Activated naive CD4-positive, alpha-beta T cell treated with anti-CD3 and anti-CD28 coated beads, Interleukin-2, amount 50 U/mL, for 16 hours (primary cell): ENCODE results near the gene MAST2.

Experiments used
- DNase-seq: peaks from one replicate; pipeline ENCODE4 v3.0.0-alpha.2; 2020

MAST2 gene

GRCh38 chr1:45998020-45998617 lies 194.7 kb downstream of the MAST2 start:
- DNase-seq = no peak

- DNase-seq = no peak
Measured at GRCh38 chr1:45999507-45999906, 196.1 kb downstream of the MAST2 start.

DNA sequence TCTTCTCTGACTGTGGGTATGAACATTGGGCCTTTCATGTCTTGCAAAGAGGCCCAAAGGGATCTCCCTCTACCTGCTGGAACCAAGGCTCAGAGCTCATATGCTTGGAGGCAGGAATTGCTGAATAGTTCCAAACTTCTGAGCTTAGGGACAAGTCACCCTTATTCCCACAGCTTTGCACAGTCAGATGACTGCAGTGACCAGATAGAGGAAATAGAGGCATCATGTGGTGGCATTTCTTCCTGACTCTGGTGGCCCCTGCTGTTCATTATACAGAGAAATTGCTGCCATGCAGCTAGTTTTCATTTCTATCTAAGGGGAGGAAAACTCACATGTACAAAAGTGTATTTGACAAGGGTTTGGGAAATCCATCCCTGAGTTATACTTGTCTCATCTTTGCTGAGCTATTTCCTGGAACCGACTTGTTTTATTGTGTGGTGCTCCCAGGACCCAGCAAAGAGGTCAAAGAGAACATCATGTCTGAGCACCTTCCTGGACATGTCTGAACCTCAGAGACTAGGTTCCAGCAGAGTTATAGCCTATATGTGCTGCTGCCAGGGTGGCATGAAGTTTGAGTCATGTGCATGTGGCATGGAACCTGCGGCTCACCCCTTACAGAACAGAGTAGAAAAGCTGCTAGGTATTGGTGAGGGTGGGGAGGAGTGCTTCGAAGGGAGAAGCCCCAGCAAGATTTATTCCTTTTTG lies 197.8 kb downstream of the MAST2 start:
- no peak for DNase-seq

- no peak for DNase-seq
Measured at GRCh38 chr1:46002551-46003150, 199.2 kb downstream of the MAST2 start.

DNA sequence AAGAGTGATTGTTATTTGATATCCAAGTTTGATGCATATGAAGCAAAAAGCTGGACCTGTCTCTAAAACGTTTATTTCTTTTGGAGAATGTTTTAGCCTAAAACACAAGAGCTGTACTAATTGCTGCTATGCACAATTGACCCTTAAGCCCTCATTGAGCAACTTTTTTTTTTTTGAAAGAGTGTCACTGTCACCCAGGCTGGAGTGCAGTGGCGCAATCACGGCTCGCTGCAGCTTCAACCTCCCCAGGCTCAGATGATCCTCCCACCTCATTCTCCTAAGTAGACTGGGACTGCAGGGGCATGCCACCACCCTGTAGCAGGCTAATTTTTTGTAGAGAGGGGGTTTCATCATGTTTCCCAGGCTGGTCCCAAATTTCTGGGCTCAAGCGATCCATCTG lies 199.9 kb downstream of the MAST2 start:
- no peak for DNase-seq

DNA sequence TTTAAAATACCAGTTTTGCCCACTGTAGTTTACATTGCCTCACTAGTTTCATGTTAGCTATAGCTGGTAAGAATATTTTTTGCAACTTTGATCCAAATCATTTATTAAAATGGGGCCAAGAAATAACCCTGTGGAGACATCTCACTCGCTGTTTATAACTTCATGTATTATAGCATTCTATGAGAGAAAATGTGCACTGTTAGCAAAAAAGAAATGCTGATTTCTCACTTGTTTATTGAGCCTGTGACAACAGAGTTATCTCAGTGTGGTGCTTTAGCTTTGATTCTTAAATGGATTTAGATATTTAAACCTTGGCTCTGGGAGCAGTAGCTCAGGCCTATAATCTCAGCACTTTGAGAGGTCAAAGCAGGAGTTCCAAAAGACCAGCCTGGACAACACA lies 201.1 kb downstream of the MAST2 start:
- no peak for DNase-seq

- DNase-seq = no peak
Measured at GRCh38 chr1:46005594-46005993, 202.2 kb downstream of the MAST2 start.

DNA sequence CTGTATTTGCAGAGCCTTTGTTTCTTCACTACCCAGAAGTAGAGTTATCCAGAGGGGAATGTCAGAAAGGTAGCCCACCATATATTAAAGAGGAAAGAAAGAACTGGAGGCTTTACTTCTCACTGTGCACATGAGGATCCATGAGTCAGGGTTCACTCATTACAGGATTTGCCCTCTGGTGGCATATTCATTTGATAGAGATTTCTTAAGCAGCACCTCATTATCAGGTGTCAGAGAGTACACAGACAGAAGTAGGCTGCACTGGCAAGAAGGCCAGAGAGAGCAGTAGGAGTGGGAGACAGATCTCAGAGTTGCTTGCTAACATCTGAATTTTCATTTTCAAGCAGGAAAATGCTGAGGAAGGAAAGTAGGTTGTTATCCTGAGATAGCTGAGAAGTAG lies 205.2 kb downstream of the MAST2 start:
- DNase-seq = no peak

DNA sequence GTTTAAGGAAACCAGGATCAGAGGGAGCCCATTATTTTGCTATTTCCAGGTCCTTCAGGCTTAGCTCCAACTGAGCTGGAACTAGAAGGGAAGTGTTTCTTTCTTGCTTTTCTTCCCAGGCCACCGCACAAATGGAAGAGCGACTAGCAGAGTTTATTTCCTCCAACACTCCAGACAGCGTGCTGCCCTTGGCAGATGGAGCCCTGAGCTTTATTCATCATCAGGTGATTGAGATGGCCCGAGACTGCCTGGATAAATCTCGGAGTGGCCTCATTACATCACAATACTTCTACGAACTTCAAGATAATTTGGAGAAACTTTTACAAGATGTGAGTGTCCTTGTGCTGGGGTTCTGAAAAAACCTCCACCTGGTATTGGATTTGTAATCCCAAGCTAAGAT lies 207.2 kb downstream of the MAST2 start:
- no peak for DNase-seq

GRCh38 chr1:46011121-46011695 lies 207.8 kb downstream of the MAST2 start:
- no peak for DNase-seq

DNA sequence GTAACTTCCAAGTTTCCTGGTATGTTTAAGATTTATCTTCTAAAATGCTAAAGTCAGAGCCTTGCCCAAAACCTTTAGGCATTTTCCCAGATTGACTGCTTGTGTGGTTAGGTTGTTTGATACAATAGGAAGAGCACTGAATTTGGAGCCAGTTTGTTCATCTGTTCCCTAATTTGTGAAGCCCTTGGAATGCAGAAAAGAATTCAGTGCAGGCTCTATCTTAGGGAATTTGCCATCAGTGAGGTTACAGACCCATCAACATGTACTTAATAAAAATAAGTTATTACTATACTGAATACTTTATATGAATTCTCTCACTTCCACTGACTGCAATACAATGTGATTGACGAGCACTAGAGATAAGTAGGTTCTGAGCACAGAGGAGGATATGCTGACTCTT lies 208.8 kb downstream of the MAST2 start:
- DNase-seq = no peak

GRCh38 chr1:46013581-46013980 lies 210.2 kb downstream of the MAST2 start:
- DNase-seq = no peak

- DNase-seq = no peak
Measured at GRCh38 chr1:46017876-46018503, 214.6 kb downstream of the MAST2 start.

DNA sequence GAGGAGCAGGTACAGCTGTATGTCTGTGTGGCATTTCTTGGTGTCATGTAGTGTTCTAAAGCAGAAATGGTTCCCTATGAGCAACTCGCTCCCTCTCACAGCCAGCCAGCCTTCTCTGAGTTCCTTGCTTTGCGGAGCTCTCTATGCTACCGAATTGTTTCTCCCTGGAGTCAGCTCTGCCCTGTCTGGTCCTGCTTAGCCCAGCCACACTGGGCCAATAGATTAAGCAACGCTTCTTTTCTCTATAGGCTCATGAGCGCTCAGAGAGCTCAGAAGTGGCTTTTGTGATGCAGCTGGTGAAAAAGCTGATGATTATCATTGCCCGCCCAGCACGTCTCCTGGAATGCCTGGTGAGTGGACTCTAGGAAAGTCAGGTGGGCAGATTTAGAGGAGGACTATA lies 215.9 kb downstream of the MAST2 start:
- DNase-seq = no peak

DNA sequence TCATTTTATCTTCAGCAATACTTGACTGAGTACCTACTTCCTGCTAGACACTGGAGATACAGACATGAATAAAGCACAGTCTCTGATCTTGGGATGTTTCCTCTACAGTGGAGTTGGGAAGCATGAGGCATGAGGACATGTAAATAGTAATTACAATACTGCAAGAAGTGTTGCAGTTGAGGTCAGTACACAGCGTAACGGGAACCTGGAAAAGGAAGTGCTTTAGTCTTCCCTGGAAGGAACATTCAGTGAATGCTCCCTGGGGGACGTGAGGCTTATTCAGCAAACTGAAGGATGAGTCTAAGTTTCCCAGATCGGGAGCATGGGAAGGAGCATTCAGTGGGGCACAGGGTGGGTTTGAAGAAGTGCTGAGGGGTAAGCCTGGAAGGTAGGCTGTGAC lies 216.6 kb downstream of the MAST2 start:
- no peak for DNase-seq

- no peak for DNase-seq
Measured at GRCh38 chr1:46021046-46021996, 217.9 kb downstream of the MAST2 start.

DNA sequence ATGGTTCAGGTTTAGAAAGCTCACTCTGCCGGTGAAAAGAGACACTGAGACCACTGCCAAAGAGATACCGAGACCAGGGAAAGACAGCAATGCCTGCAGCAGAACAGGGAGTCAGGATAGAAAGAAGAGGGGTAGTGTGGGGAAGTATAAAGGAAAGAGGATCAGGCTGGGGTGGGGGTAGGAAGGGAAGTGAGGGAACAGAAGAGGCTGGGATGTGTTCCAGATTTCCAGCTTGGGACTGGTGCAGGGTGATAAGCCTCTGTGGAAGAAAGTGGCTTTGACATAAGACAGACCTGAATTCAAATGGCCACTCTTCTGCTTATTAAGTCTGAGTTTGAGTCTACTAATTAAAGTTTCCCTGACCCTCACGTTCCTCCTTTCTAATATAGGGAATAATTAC lies 223.1 kb downstream of the MAST2 start:
- no peak for DNase-seq

DNA sequence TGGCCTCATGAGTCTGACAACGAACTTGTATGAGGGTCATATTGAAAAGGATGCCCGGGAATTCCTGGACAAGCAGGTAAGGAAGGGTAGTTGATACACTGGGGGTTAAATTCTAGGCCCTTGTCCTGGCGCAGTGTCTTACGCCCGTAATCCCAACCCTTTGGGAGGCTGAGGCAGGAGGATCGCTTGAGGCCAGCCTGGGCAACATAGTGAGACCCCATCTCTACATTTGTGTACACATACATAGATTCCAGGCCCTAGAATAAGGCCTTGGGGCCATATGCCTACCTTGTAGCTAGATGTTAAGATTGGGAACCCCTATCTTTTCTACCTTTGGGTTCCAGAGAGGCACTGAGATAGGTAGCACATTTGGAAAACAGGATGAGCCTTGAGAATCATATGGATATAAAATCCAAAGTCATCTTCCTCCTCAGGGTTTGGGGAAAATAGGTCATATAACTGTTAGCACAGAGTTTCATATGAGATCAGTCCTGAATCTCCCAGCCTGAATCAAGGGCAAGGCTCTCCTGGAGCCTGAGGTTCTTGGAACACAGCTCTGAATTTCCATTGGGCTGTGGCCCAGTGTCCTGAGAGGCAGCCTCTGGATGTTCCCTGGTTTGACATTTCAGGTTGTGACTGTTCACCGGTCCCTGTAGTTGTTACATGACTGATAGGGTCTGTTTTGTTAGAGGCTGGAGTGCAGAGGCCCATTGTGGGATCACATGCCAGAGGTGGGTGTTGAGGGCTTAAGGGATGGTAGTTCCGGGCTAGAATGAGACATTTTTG lies 224.6 kb downstream of the MAST2 start:
- no peak for DNase-seq

- no peak for DNase-seq
Measured at GRCh38 chr1:46030074-46030870, 226.9 kb downstream of the MAST2 start.

DNA sequence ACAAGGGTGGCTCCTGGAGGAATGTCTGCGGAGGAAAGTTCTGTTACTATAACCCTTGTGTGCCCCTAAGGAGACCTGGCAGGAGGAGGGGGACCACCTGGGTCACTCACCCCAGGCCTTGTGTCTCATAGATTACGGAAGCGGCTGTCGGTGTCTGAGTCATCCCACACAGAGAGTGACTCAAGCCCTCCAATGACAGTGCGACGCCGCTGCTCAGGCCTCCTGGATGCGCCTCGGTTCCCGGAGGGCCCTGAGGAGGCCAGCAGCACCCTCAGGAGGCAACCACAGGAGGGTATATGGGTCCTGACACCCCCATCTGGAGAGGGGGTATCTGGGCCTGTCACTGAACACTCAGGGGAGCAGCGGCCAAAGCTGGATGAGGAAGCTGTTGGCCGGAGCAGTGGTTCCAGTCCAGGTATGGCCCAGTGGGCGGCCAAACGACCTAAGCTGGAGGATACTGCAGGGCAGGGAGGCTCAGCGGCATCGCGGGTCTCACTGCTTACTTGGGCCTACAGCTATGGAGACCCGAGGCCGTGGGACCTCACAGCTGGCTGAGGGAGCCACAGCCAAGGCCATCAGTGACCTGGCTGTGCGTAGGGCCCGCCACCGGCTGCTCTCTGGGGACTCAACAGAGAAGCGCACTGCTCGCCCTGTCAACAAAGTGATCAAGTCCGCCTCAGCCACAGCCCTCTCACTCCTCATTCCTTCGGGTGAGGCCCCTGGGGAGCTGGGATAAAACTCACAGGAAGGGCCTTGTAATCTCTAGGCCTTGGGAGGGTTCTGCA lies 227.7 kb downstream of the MAST2 start:
- DNase-seq = no peak
